Vagina (tissue), 2 donors: ENCODE results near the gene PIP5K1B.

Experiments
- POLR2A ChIP-seq, 2 donors: fragments of 450-650 bp; IDR thresholded peaks; one replicate each; pipeline ENCODE4 v1.6.1; 2017; ENCODE audit warnings: antibody characterized with exemption in 2 of 2, mild to moderate bottlenecking in 2 of 2, moderate library complexity in 2 of 2
- POLR2AphosphoS5 ChIP-seq, 2 donors: sonication (generic); formaldehyde crosslinking; IDR thresholded peaks; one replicate each; pipeline ENCODE4 v1.9.0; 2017; ENCODE audit warnings: antibody characterized with exemption in 2 of 2, mild to moderate bottlenecking in 2 of 2, low read depth in 1 of 2; ENCODE audit not compliant: insufficient read depth in 1 of 2
- TF ChIP-seq, protein P1 (sequence below), 3 experiments: fragments of 450-650 bp in 2 of 3; fragments of 200-600 bp in 1 of 3; sonication (generic) in 1 of 3; IDR thresholded peaks; one replicate each; pipeline ENCODE4 v1.5.1; 2017 to 2019; ENCODE audit warnings: antibody characterized with exemption in 3 of 3, mild to moderate bottlenecking in 2 of 3, moderate library complexity in 2 of 3

GRCh38 chr9:68805890-68806517 is 101.0 kb downstream of the PIP5K1B start:
- TF ChIP-seq POLR2A (IDR thresholded peaks at IDR 0.05) (no peak), POLR2AphosphoS5 (IDR thresholded peaks at IDR 0.05; ENCODE audit: insufficient read depth in 1 of 2, low read depth in 1 of 2) (no peak)
- TF ChIP-seq, protein P1, sequence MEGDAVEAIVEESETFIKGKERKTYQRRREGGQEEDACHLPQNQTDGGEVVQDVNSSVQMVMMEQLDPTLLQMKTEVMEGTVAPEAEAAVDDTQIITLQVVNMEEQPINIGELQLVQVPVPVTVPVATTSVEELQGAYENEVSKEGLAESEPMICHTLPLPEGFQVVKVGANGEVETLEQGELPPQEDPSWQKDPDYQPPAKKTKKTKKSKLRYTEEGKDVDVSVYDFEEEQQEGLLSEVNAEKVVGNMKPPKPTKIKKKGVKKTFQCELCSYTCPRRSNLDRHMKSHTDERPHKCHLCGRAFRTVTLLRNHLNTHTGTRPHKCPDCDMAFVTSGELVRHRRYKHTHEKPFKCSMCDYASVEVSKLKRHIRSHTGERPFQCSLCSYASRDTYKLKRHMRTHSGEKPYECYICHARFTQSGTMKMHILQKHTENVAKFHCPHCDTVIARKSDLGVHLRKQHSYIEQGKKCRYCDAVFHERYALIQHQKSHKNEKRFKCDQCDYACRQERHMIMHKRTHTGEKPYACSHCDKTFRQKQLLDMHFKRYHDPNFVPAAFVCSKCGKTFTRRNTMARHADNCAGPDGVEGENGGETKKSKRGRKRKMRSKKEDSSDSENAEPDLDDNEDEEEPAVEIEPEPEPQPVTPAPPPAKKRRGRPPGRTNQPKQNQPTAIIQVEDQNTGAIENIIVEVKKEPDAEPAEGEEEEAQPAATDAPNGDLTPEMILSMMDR (IDR thresholded peaks at IDR 0.05), result no peak
